Endothelial cell of umbilical vein (primary cell): Measurements from ENCODE around the gene KCNH2.

Experiments
- CTCF ChIP-seq, 2 donors: IDR thresholded peaks; 1 replicate in 1 of 2; 2 replicates in 1 of 2; pipeline ENCODE4 v1.5.1; 2011; ENCODE audit warnings: low read length in 2 of 2, mild to moderate bottlenecking in 2 of 2, moderate library complexity in 2 of 2, control low read depth in 1 of 2, inconsistent platforms in 1 of 2, low read depth in 1 of 2; ENCODE audit not compliant: insufficient read depth in 1 of 2; ENCODE audit errors: extremely low read depth in 1 of 2
- EZH2 ChIP-seq: IDR thresholded peaks from 2 replicates; pipeline ENCODE4 v1.6.1; 2012; ENCODE audit warnings: borderline replicate concordance, low read depth, mild to moderate bottlenecking, moderate library complexity, low read length, inconsistent platforms; ENCODE audit not compliant: severe bottlenecking
- POLR2A ChIP-seq: IDR thresholded peaks from 2 replicates; pipeline ENCODE4 v1.6.1; 2012; ENCODE audit warnings: low read depth, mild to moderate bottlenecking, control low read depth, low read length
- POLR2AphosphoS5 ChIP-seq: IDR thresholded peaks from 2 replicates; pipeline ENCODE4 v1.6.1; 2012; ENCODE audit warnings: low read depth, mild to moderate bottlenecking, control low read depth, low read length, moderate library complexity; ENCODE audit not compliant: insufficient read depth

- TF ChIP-seq CTCF (IDR thresholded peaks at IDR 0.05; ENCODE audit: extremely low read depth in 1 of 2, insufficient read depth in 1 of 2, low read depth in 1 of 2, low read length in 2 of 2): no peak
- TF ChIP-seq POLR2A: no peak
- no peak for TF ChIP-seq EZH2
- no peak for TF ChIP-seq POLR2AphosphoS5
These were observed 1.7 kb upstream of the KCNH2 start for GRCh38 chr7:150979713-150980390.
